HG02678 (cell line): ENCODE data around the gene KLHL3.
A peak's percentile ranks its signal among the peaks of the same experiment; 100 is the strongest.

Experiments
- ATAC-seq: cut with Tn5 transposase; IDR thresholded peaks from one replicate; pipeline ENCODE4 v1.9.1; 2021; ENCODE audit warnings: mild to moderate bottlenecking, moderate library complexity; ENCODE audit not compliant: unreplicated experiment

KLHL3 gene

GRCh38 chr5:137638841-137639240, 97.0 kb downstream of the KLHL3 start:
- ATAC-seq: no peak

- no peak for ATAC-seq
Observed at GRCh38 chr5:137636830-137637714, 98.8 kb downstream of the KLHL3 start.

- no peak for ATAC-seq
Observed at GRCh38 chr5:137636099-137636498, 99.8 kb downstream of the KLHL3 start.

- no peak for ATAC-seq
Observed at GRCh38 chr5:137635521-137635921, 100.4 kb downstream of the KLHL3 start.

- ATAC-seq: no peak
Observed at GRCh38 chr5:137633896-137634295, 102.0 kb downstream of the KLHL3 start.

- ATAC-seq: no peak
Observed at GRCh38 chr5:137632716-137633115, 103.2 kb downstream of the KLHL3 start.

GRCh38 chr5:137631453-137631852, 104.4 kb downstream of the KLHL3 start:
- ATAC-seq: no peak

GRCh38 chr5:137630972-137631370, 104.9 kb downstream of the KLHL3 start:
- ATAC-seq: no peak

- ATAC-seq: no peak
Observed at GRCh38 chr5:137630216-137630971, 105.5 kb downstream of the KLHL3 start.

GRCh38 chr5:137629646-137630045, 106.2 kb downstream of the KLHL3 start:
- peak; percentile 83 for ATAC-seq

- no peak for ATAC-seq
Observed at GRCh38 chr5:137627706-137628105, 108.2 kb downstream of the KLHL3 start.

- no peak for ATAC-seq
Observed at GRCh38 chr5:137627293-137627692, 108.6 kb downstream of the KLHL3 start.

- ATAC-seq: no peak
Observed at GRCh38 chr5:137624786-137625349, 111.0 kb downstream of the KLHL3 start.

GRCh38 chr5:137622850-137623249, 113.0 kb downstream of the KLHL3 start:
- peak; percentile 52 for ATAC-seq

GRCh38 chr5:137621861-137622823, 113.7 kb downstream of the KLHL3 start:
- ATAC-seq: no peak

- no peak for ATAC-seq
Observed at GRCh38 chr5:137621306-137621705, 114.6 kb downstream of the KLHL3 start.

- ATAC-seq: no peak
Observed at GRCh38 chr5:137619191-137619870, 116.6 kb downstream of the KLHL3 start.

- ATAC-seq: no peak
Observed at GRCh38 chr5:137618476-137618875, 117.4 kb downstream of the KLHL3 start.

- no peak for ATAC-seq
Observed at GRCh38 chr5:137617528-137618205, 118.2 kb downstream of the KLHL3 start.
